ENCODE measurements around the gene IL7R. TPM values are rescaled to one million over a fixed set of nuclear protein-coding genes. Genes with fewer than 3 reads are reported as not detected.

IL7R gene, protein sequence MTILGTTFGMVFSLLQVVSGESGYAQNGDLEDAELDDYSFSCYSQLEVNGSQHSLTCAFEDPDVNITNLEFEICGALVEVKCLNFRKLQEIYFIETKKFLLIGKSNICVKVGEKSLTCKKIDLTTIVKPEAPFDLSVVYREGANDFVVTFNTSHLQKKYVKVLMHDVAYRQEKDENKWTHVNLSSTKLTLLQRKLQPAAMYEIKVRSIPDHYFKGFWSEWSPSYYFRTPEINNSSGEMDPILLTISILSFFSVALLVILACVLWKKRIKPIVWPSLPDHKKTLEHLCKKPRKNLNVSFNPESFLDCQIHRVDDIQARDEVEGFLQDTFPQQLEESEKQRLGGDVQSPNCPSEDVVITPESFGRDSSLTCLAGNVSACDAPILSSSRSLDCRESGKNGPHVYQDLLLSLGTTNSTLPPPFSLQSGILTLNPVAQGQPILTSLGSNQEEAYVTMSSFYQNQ
- total RNA-seq, result 100 to 1,000 TPM; 101 to 144 TPM
- 10 to 100 TPM in 2 of 6 donors, 1 to 10 TPM in 4; 3.9 to 16.7 (median 7.9) TPM for polyA plus RNA-seq (ENCODE audit: insufficient read length in 6 of 6)
- long read RNA-seq, donor 1, full-length matches to known transcripts, result 6 of 6 reads
- long read RNA-seq, donor 1, partial matches to known transcripts, result 0 of 6 reads
- long read RNA-seq, donor 1, other reads (novel, unspliced or antisense), result 0 of 6 reads
- long read RNA-seq, donor 2, full-length matches to known transcripts, result 2 of 2 reads
- long read RNA-seq, donor 2, partial matches to known transcripts, result 0 of 2 reads
- long read RNA-seq, donor 2, other reads (novel, unspliced or antisense), result 0 of 2 reads
- long read RNA-seq, donor 3, result 0 reads
- long read RNA-seq, donor 4, full-length matches to known transcripts, result 24 of 50 reads
- long read RNA-seq, donor 4, partial matches to known transcripts, result 4 of 50 reads
- long read RNA-seq, donor 4, other reads (novel, unspliced or antisense), result 22 of 50 reads
- long read RNA-seq, donor 5, partial matches to known transcripts, result 0 of 1 reads
- long read RNA-seq, donor 5, other reads (novel, unspliced or antisense), result 0 of 1 reads
- long read RNA-seq, donor 6, full-length matches to known transcripts, result 1 of 1 reads
- long read RNA-seq, donor 6, partial matches to known transcripts, result 0 of 1 reads
- long read RNA-seq, donor 6, other reads (novel, unspliced or antisense), result 0 of 1 reads
- long read RNA-seq, donor 7, result 0 reads
- long read RNA-seq, donor 8, full-length matches to known transcripts, result 2 of 2 reads
- long read RNA-seq, donor 8, partial matches to known transcripts, result 0 of 2 reads
- long read RNA-seq, donor 8, other reads (novel, unspliced or antisense), result 0 of 2 reads
- long read RNA-seq, donor 9, result 0 reads
- long read RNA-seq, donor 10, full-length matches to known transcripts, result 19 of 38 reads
- long read RNA-seq, donor 10, partial matches to known transcripts, result 9 of 38 reads
- long read RNA-seq, donor 10, other reads (novel, unspliced or antisense), result 10 of 38 reads
- long read RNA-seq, donor 11, result 0 reads
- long read RNA-seq, donor 12, full-length matches to known transcripts, result 3 of 3 reads
- long read RNA-seq, donor 12, partial matches to known transcripts, result 0 of 3 reads
- long read RNA-seq, donor 12, other reads (novel, unspliced or antisense), result 0 of 3 reads

DNA sequence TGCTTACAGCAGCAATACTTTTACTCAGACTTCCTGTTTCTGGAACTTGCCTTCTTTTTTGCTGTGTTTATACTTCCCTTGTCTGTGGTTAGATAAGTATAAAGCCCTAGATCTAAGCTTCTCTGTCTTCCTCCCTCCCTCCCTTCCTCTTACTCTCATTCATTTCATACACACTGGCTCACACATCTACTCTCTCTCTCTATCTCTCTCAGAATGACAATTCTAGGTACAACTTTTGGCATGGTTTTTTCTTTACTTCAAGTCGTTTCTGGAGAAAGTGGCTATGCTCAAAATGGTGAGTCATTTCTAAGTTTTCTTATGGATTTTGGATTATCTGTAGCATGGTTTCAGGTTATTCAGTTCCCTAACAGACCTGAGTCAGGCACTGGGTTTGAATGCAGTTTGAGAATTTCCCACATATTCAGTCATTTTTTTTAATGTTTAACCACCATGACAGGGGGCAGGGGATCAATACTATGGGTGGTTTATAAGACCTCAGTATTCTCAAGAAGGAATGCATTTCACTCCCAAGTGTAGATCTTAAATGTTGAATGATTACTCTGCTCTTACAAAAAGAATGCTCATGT, at the start of gene IL7R:
IL7R (plus strand) TSS at position 127 of the 587 bp plus-strand sequence; CDS start at position 214, 87 bp downstream.
- Histone ChIP-seq H3K27ac (peak within 1 kb of the TSS; percentile 51 to 57), H3K4me3 (peak within 1 kb of the TSS in 1 of 2 donors; percentile 46), H3K9me3 (no peaks in the 10 kb centered on the region), H3K36me3 (peaks cover 0 to 13% of the 10 kb centered on the region in 2 donors), H3K27me3 (no peaks in the 10 kb centered on the region), H3K4me1 (peaks cover 0 to 39% of the 10 kb centered on the region in 2 donors)
- TF ChIP-seq, protein P1, sequence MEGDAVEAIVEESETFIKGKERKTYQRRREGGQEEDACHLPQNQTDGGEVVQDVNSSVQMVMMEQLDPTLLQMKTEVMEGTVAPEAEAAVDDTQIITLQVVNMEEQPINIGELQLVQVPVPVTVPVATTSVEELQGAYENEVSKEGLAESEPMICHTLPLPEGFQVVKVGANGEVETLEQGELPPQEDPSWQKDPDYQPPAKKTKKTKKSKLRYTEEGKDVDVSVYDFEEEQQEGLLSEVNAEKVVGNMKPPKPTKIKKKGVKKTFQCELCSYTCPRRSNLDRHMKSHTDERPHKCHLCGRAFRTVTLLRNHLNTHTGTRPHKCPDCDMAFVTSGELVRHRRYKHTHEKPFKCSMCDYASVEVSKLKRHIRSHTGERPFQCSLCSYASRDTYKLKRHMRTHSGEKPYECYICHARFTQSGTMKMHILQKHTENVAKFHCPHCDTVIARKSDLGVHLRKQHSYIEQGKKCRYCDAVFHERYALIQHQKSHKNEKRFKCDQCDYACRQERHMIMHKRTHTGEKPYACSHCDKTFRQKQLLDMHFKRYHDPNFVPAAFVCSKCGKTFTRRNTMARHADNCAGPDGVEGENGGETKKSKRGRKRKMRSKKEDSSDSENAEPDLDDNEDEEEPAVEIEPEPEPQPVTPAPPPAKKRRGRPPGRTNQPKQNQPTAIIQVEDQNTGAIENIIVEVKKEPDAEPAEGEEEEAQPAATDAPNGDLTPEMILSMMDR (IDR thresholded peaks at IDR 0.05), result no peak
- ATAC-seq (peak; percentile 54), DNase-seq (no peak)
- intact Hi-C loops (cut with DNase I), result no loop called here

DNA sequence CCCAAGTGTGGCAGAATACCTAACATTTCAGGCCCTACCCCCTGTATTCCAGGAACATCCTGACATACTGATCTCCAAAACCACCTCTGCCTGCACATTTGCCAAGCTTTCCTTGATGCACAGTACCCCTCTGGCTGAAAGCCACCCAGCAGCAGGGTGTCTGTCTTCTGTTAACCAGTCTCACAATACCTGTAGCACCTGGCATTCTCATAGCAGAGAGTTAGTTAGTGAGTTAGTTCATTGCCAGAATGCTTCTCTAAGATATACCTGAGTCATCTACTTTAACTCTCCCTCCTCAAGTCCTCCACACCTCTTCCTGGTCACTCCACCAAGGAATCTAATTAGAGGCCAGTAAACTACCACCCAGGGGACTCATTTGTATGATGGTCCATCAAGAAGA, 46.1 kb upstream of the IL7R start:
- no peak overlapping the region for H3K4me3 ChIP-seq
- no peak for DNase-seq
- H3K4me1 ChIP-seq, result no peaks in the 10 kb centered on the region
- H3K9me3 ChIP-seq, result no peaks in the 10 kb centered on the region
- TF ChIP-seq, protein P1 (IDR thresholded peaks at IDR 0.05), result no peak
- H3K27me3 ChIP-seq, result no peaks in the 10 kb centered on the region
- no peaks in the 10 kb centered on the region for H3K36me3 ChIP-seq
- intact Hi-C loops (cut with DNase I), result no loop called here
- H3K27ac ChIP-seq, result no peak overlapping the region
- no peak for ATAC-seq

DNA sequence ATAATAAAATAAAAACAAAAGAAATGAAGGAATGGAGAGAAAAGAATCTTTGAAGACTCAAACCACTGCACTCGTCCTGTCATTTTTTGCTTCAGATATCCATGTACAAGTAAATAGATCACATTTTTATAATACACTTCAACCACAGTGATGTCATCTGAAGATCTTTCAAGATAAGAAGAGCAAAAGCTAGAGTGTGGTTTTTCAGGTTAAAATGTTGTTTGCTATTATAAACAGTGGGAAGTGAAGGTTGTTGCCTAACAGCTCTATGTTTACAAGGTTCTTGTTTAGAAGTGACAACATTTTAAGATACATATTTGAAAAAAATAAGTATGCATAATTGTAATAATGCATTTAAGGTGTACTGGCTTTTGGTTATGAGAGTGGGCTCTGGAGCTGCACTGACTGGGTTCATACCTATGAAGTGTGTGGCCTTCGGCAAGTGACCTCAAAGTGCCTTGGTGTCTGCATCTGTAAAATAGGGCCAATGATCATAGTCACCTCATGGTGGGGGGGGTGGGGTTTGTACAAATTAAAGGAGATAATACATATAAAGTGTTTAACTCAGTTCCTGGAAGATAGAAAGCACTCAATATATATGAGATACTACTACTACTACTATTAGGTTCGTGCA, 45.5 kb upstream of the IL7R start:
- intact Hi-C loops (cut with DNase I), result no loop called here
- H3K4me3 ChIP-seq, result no peak overlapping the region
- H3K27ac ChIP-seq, result no peak overlapping the region
- no peaks in the 10 kb centered on the region for H3K36me3 ChIP-seq
- TF ChIP-seq, protein P1 (IDR thresholded peaks at IDR 0.05), result no peak
- no peaks in the 10 kb centered on the region for H3K9me3 ChIP-seq
- ATAC-seq, result no peak
- no peaks in the 10 kb centered on the region for H3K4me1 ChIP-seq
- H3K27me3 ChIP-seq, result no peaks in the 10 kb centered on the region
- no peak for DNase-seq

DNA sequence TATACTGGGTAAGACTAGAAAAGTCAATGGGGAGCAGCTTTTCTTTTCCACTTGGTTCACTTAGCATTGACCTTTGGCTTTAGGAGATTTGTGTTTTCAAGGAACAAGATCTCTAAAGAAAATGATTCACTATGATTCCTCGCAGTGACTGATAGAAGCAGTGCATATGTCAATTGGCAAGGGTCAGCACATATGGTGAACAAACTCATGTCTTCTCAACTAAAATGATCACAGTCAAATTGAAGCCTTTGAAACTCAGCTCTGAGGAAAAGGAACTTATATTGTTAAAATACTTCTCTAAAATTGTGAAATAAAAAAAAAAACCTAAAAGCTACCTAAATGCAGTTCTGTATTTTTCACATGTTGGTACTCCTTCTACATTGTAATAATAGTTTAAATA, 43.2 kb upstream of the IL7R start:
- intact Hi-C loops (cut with DNase I), result no loop called here
- TF ChIP-seq, protein P1 (IDR thresholded peaks at IDR 0.05), result no peak
- DNase-seq, result no peak
- H3K4me1 ChIP-seq, result no peaks in the 10 kb centered on the region
- no peak overlapping the region for H3K27ac ChIP-seq
- no peaks in the 10 kb centered on the region for H3K27me3 ChIP-seq
- no peak overlapping the region for H3K4me3 ChIP-seq
- ATAC-seq, result no peak
- no peaks in the 10 kb centered on the region for H3K36me3 ChIP-seq
- no peaks in the 10 kb centered on the region for H3K9me3 ChIP-seq
